Ishikawa (cell line): ENCODE results near the gene SLC7A10.

ENCODE experiments used
- CEBPB ChIP-seq: IDR thresholded peaks from 2 replicates; pipeline ENCODE4 v1.6.1; 2012
- CREB1 ChIP-seq: IDR thresholded peaks from 2 replicates; pipeline ENCODE4 v1.6.1; 2012; ENCODE audit warnings: low read depth
- EGR1 ChIP-seq: IDR thresholded peaks from 2 replicates; pipeline ENCODE4 v1.6.1; 2012
- EP300 ChIP-seq: IDR thresholded peaks from 2 replicates; pipeline ENCODE4 v1.6.1; 2012; ENCODE audit warnings: borderline replicate concordance
- NFIC ChIP-seq: IDR thresholded peaks from 2 replicates; pipeline ENCODE4 v1.6.1; 2012
- TAF1 ChIP-seq: IDR thresholded peaks from 2 replicates; pipeline ENCODE4 v1.6.1; 2012; ENCODE audit warnings: low read depth, mild to moderate bottlenecking
- USF1 ChIP-seq: IDR thresholded peaks from 2 replicates; pipeline ENCODE4 v1.6.1; 2012
- YY1 ChIP-seq: IDR thresholded peaks from 2 replicates; pipeline ENCODE4 v1.6.1; 2012; ENCODE audit warnings: low read depth
- ZBTB7A ChIP-seq: IDR thresholded peaks from 2 replicates; pipeline ENCODE4 v1.6.1; 2012; ENCODE audit warnings: low read depth
- TF ChIP-seq, protein P1 (sequence below): IDR thresholded peaks from 2 replicates; pipeline ENCODE4 v1.6.1; 2012

DNA sequence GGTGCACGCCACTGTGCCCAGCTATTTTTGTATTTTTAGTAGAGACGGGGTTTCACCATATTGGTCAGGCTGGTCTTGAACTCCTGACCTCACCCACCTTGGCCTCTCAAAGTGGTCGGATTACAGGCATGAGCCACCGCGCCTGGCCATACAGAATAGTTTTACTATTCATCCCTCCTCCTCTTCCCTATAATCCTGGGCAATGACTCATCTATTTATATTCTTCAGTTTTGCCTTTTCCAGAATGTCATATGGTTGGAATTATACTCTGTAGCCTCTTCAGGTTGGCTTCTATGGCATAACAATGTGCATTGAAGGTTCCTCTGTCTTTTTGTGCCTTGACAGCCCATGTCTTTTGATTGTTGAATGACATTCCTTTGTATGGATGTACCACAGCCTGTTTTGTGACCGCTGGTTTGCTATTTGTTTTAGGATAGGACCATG, 53.7 kb downstream of the SLC7A10 start:
- TF ChIP-seq ZBTB7A = no peak
- TF ChIP-seq, protein P1, sequence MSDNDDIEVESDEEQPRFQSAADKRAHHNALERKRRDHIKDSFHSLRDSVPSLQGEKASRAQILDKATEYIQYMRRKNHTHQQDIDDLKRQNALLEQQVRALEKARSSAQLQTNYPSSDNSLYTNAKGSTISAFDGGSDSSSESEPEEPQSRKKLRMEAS = no peak
- TF ChIP-seq USF1 = no peak
- no peak for TF ChIP-seq CEBPB
- no peak for TF ChIP-seq TAF1
- TF ChIP-seq YY1 = no peak
- TF ChIP-seq EGR1 = no peak
- no peak for TF ChIP-seq EP300
- TF ChIP-seq NFIC = no peak
- TF ChIP-seq CREB1 = no peak
